GM18508 (cell line): ENCODE results near the gene VEGFB.
"Not testable (repeated sequence)": the region's sequence is repeated elsewhere in the genome, so short reads cannot be mapped to it uniquely, and the experiment has no call there.

Source experiments
- ATAC-seq: cut with Tn5 transposase; IDR thresholded peaks from one replicate; pipeline ENCODE4 v1.9.1; 2021; ENCODE audit warnings: moderate number of reproducible peaks; ENCODE audit not compliant: insufficient read depth, unreplicated experiment

Gene VEGFB

GRCh38 chr11:64245797-64246620 lies 11.6 kb downstream of the VEGFB start:
- ATAC-seq = no peak

GRCh38 chr11:64246621-64246870 lies 12.2 kb downstream of the VEGFB start:
- not testable (repeated sequence) for ATAC-seq

- no peak for ATAC-seq
Measured at GRCh38 chr11:64246871-64247728, 12.7 kb downstream of the VEGFB start, which contains the start of gene PPP1R14B. PPP1R14B (minus strand) TSS chr11:64246943; CDS start chr11:64246673, 270 bp downstream.

GRCh38 chr11:64247729-64248531 lies 13.5 kb downstream of the VEGFB start:
- no peak for ATAC-seq

- ATAC-seq = no peak
Measured at GRCh38 chr11:64248578-64248977, 14.2 kb downstream of the VEGFB start.

- no peak for ATAC-seq
Measured at GRCh38 chr11:64249038-64249437, 14.7 kb downstream of the VEGFB start.

- no peak for ATAC-seq
Measured at GRCh38 chr11:64249563-64250414, 15.4 kb downstream of the VEGFB start.

GRCh38 chr11:64250415-64251015 lies 16.1 kb downstream of the VEGFB start:
- ATAC-seq = no peak

GRCh38 chr11:64251016-64251752 lies 16.8 kb downstream of the VEGFB start, which contains the start of gene PLCB3:
PLCB3 (plus strand) TSS chr11:64251530; CDS start chr11:64251650, 120 bp downstream.
- no peak for ATAC-seq

GRCh38 chr11:64251753-64252002 lies 17.3 kb downstream of the VEGFB start:
- no peak for ATAC-seq

GRCh38 chr11:64252003-64252872 lies 17.9 kb downstream of the VEGFB start:
- no peak for ATAC-seq

GRCh38 chr11:64253043-64253442 lies 18.7 kb downstream of the VEGFB start:
- no peak for ATAC-seq

- ATAC-seq = no peak
Measured at GRCh38 chr11:64253481-64253880, 19.1 kb downstream of the VEGFB start.

GRCh38 chr11:64254326-64254725 lies 19.9 kb downstream of the VEGFB start:
- ATAC-seq = no peak

GRCh38 chr11:64255135-64256128 lies 21.0 kb downstream of the VEGFB start:
- ATAC-seq = no peak

- ATAC-seq = no peak
Measured at GRCh38 chr11:64256300-64256699, 21.9 kb downstream of the VEGFB start.

- ATAC-seq = no peak
Measured at GRCh38 chr11:64258356-64258755, 24.0 kb downstream of the VEGFB start.
